Gastrocnemius medialis (tissue), 4 donors: Measurements from ENCODE around the gene LRRFIP1. TPM values are rescaled to one million over a fixed set of nuclear protein-coding genes. Genes with fewer than 3 reads are reported as not detected.

Experiments
- ATAC-seq, 2 donors: fragments of 150-250 bp; one replicate each; pipeline ENCODE4 v1.9.1; 2016
- DNase-seq, 2 donors: peaks; one replicate each; pipeline ENCODE4 v3.0.0-alpha.2; 2019
- H3K27ac ChIP-seq, 4 donors: fragments of 200-600 bp; sonication (generic); 1 replicate in 1 of 4; 2 replicates in 3 of 4; pipeline ENCODE4 v1.5.1; 2016 to 2018; ENCODE audit warnings: mild to moderate bottlenecking in 2 of 4, moderate library complexity in 1 of 4
- H3K27me3 ChIP-seq, 3 donors: fragments of 200-600 bp; sonication (generic) in 2 of 3; 1 replicate in 1 of 3; 2 replicates in 2 of 3; pipeline versions ENCODE4 v1.5.1 to v1.6.0; 2016 to 2019; ENCODE audit warnings: mild to moderate bottlenecking in 1 of 3, moderate library complexity in 1 of 3
- H3K36me3 ChIP-seq, 2 donors: fragments of 200-600 bp; sonication (generic) in 1 of 2; one replicate each; pipeline ENCODE4 v1.5.1; 2017 to 2018
- H3K4me1 ChIP-seq, 2 donors: fragments of 200-600 bp; sonication (generic) in 1 of 2; one replicate each; pipeline ENCODE4 v1.5.1; 2016 to 2017; ENCODE audit warnings: mild to moderate bottlenecking in 2 of 2
- H3K4me3 ChIP-seq, 4 donors: fragments of 200-600 bp; sonication (generic) in 3 of 4; 1 replicate in 1 of 4; 2 replicates in 3 of 4; pipeline ENCODE4 v1.5.1; 2016 to 2019; ENCODE audit warnings: mild to moderate bottlenecking in 2 of 4
- H3K9me3 ChIP-seq, 3 donors: fragments of 200-600 bp; sonication (generic) in 2 of 3; 1 replicate in 1 of 3; 2 replicates in 2 of 3; pipeline ENCODE4 v1.5.1; 2016 to 2019
- POLR2A ChIP-seq, 2 donors: fragments of 450-650 bp; IDR thresholded peaks; one replicate each; pipeline ENCODE4 v1.6.1; 2017; ENCODE audit warnings: antibody characterized with exemption in 2 of 2, mild to moderate bottlenecking in 2 of 2, moderate library complexity in 2 of 2
- in situ Hi-C, 4 donors: fragments of 200-750 bp; cut with MboI; loops; one replicate each; pipeline versions ENCODE4 v1.15.0 to v1.8.0; 2017; ENCODE audit warnings: low sequenced_read_pairs in 4 of 4
- intact Hi-C: fragments of 100-400 bp; cut with DNase I; formaldehyde crosslinking; loops from one replicate; pipeline ENCODE4 v1.15.1; 2023; ENCODE audit warnings: low total_unique reads
- total RNA-seq, 4 donors: library from RNA; depleted of rRNA; stranded (reverse); fragments of >200 nt; gene quantifications; one replicate each; pipeline versions ENCODE4 v1.1.0 to v1.2.3, GENCODE V29; 2016
- TF ChIP-seq, protein P1 (sequence below), 5 experiments: fragments of 450-650 bp in 3 of 5; fragments of 200-600 bp in 2 of 5; sonication (generic) in 2 of 5; IDR thresholded peaks in 4 of 5; conservative IDR thresholded peaks in 1 of 5; 1 replicate in 4 of 5; 2 replicates in 1 of 5; pipeline ENCODE4 v1.5.1; 2016 to 2019; ENCODE audit warnings: antibody characterized with exemption in 5 of 5, mild to moderate bottlenecking in 3 of 5, moderate library complexity in 3 of 5

The LRRFIP1 gene
- total RNA-seq, 4 donors from 2014 or later, result 37.9 to 74.1 (median 54.0) TPM

- Histone ChIP-seq H3K27me3 (no peaks in the 10 kb centered on the region), H3K36me3 (no peaks in the 10 kb centered on the region), H3K9me3 (no peaks in the 10 kb centered on the region), H3K4me1 (no peaks in the 10 kb centered on the region), H3K27ac (no peak overlapping the region), H3K4me3 (no peak overlapping the region)
- TF ChIP-seq, protein P1, sequence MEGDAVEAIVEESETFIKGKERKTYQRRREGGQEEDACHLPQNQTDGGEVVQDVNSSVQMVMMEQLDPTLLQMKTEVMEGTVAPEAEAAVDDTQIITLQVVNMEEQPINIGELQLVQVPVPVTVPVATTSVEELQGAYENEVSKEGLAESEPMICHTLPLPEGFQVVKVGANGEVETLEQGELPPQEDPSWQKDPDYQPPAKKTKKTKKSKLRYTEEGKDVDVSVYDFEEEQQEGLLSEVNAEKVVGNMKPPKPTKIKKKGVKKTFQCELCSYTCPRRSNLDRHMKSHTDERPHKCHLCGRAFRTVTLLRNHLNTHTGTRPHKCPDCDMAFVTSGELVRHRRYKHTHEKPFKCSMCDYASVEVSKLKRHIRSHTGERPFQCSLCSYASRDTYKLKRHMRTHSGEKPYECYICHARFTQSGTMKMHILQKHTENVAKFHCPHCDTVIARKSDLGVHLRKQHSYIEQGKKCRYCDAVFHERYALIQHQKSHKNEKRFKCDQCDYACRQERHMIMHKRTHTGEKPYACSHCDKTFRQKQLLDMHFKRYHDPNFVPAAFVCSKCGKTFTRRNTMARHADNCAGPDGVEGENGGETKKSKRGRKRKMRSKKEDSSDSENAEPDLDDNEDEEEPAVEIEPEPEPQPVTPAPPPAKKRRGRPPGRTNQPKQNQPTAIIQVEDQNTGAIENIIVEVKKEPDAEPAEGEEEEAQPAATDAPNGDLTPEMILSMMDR (IDR thresholded peaks at IDR 0.05 in 4 of 5, conservative IDR thresholded peaks at IDR 0.05 in 1 of 5), result no peak
- no peak for TF ChIP-seq POLR2A (IDR thresholded peaks at IDR 0.05)
- intact Hi-C loops, result no loop called here
- DNase-seq (no peak), ATAC-seq (no peak)
- in situ Hi-C loops, result no loop called here
Observed at GRCh38 chr2:237797253-237797652, 169.9 kb downstream of the LRRFIP1 start.

GRCh38 chr2:237798236-237799059 lies 171.1 kb downstream of the LRRFIP1 start, which contains the start of gene RBM44:
RBM44 (plus strand) TSS chr2:237798779; CDS start chr2:237813610, 14,831 bp downstream.
- intact Hi-C loops, result no loop called here
- TF ChIP-seq POLR2A (IDR thresholded peaks at IDR 0.05), result no peak
- TF ChIP-seq, protein P1 (IDR thresholded peaks at IDR 0.05 in 4 of 5, conservative IDR thresholded peaks at IDR 0.05 in 1 of 5), result no peak
- DNase-seq (no peak), ATAC-seq (no peak)
- H3K4me1 ChIP-seq, result no peaks in the 10 kb centered on the region
- in situ Hi-C loops, result no loop called here
- H3K36me3 ChIP-seq, result no peaks in the 10 kb centered on the region
- no peak within 1 kb of the TSS for H3K27ac ChIP-seq
- H3K9me3 ChIP-seq, result no peaks in the 10 kb centered on the region
- H3K4me3 ChIP-seq, result no peak within 1 kb of the TSS
- H3K27me3 ChIP-seq, result no peaks in the 10 kb centered on the region

DNA sequence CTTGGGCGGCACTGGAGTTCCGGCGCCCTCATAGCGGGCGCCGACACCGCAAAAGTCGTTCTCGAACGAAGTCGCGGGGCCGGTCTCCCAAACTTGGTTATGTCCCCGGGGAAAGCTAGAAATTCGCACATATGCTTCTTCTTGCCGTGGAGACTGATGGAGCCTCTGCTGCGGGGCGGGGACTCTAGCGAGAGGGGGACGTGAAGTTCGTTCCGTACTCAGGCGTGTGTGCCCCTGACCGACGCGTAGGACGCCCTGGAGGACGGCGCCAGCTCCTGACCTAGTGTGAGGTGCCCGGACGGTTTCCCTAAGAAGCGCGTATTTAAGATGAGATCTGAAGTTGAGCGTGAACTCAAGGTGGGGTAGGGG lies 171.7 kb downstream of the LRRFIP1 start:
- Histone ChIP-seq H3K36me3 (no peaks in the 10 kb centered on the region), H3K9me3 (no peaks in the 10 kb centered on the region), H3K27me3 (no peaks in the 10 kb centered on the region), H3K4me3 (no peak overlapping the region), H3K27ac (no peak overlapping the region), H3K4me1 (no peaks in the 10 kb centered on the region)
- no peak for TF ChIP-seq POLR2A (IDR thresholded peaks at IDR 0.05)
- TF ChIP-seq, protein P1 (IDR thresholded peaks at IDR 0.05 in 4 of 5, conservative IDR thresholded peaks at IDR 0.05 in 1 of 5), result no peak
- intact Hi-C loops, result no loop called here
- ATAC-seq, result no peak
- in situ Hi-C loops, result no loop called here
- DNase-seq, result no peak

GRCh38 chr2:237801466-237801865 lies 174.1 kb downstream of the LRRFIP1 start:
- Histone ChIP-seq H3K27me3 (no peaks in the 10 kb centered on the region), H3K27ac (no peak overlapping the region), H3K36me3 (no peaks in the 10 kb centered on the region), H3K4me3 (no peak overlapping the region), H3K9me3 (no peaks in the 10 kb centered on the region), H3K4me1 (peaks cover 0 to 3% of the 10 kb centered on the region in 2 donors)
- intact Hi-C loops, result no loop called here
- DNase-seq (no peak), ATAC-seq (no peak)
- TF ChIP-seq, protein P1 (IDR thresholded peaks at IDR 0.05 in 4 of 5, conservative IDR thresholded peaks at IDR 0.05 in 1 of 5), result no peak
- no peak for TF ChIP-seq POLR2A (IDR thresholded peaks at IDR 0.05)
- in situ Hi-C loops, result no loop called here
